ENCODE results near the gene USP8. TPM values are rescaled to one million over a fixed set of nuclear protein-coding genes. Genes with fewer than 3 reads are reported as not detected.
A peak's percentile ranks its signal among the peaks of the same experiment; 100 is the strongest.

The USP8 gene
- total and polyA plus RNA-seq, 2 donors (not counting 1 experiment from before 2014, with no cell fraction given), result 25.7 to 126 TPM

DNA sequence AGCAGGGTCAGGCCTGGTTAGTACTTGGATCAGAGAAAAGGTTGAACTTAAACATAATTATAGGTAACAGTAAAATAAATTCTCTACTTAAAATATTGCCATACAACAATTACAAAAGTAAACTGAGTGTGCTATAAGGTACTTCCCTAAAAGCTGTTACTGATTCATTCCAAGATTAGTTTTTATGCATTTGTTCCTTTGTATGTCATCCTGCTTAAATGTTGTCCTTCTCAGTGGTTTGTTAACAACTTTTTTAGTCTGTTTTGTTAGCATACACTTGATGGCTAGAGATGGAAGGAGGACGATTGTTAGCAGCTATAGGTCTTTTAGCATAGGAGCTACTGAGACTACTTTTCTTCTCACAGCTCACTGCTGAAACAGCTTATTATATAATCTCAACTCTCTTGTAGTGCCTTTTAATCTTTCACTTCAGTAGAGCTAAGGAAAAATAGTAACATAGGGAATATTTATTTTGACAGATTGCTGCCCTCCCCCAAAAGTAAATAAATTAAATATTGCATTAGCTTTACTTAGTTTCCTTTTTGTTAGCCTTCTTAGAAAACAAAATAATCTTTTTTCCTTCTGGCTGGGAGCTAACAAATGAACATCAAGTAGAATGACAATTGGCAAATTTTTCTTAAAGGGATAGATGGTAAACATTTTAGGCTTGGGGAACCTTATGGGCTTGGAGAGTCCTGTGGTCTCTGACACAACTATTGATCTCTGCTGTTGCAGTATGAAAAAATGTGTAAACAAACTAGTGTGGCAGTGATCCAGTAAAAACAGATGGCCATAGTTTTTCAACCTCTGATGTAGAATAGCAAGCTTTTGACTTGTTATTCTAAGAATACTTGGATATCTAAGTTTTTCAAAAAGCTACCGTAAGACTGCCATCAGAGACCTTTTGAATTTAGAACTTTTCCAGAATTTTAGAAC, 39.5 kb downstream of the USP8 start:
- POLR2A ChIA-PET, result interaction anchor here (0.6 kb wide), 2 partner anchors 67 to 1707 kb away, joined by 3 to 4 read pairs; no protein-coding TSS in a partner anchor
- no CpG with 5 or more reads among the region's 2 CpGs for WGBS (ENCODE audit: insufficient coverage)
- peaks cover 10 to 43% of the 10 kb centered on the region in 2 experiments for H3K36me3 ChIP-seq (replicated peaks in 1 of 2; ENCODE audit: control extremely low read depth in 1 of 2, control insufficient read depth in 1 of 2, extremely low read depth in 1 of 2, insufficient read depth in 2 of 2, low read length in 1 of 2)
- no peaks in the 10 kb centered on the region for H3K9me3 Mint-ChIP-seq (ENCODE audit: insufficient read depth)
- H2AFZ ChIP-seq (ENCODE audit: insufficient read depth, low read depth, low read length, poor library complexity, severe bottlenecking), result no peak overlapping the region
- peaks cover 3% of the 10 kb centered on the region for H3K4me1 Mint-ChIP-seq
- intact Hi-C loops (cut with micrococcal nuclease), result no loop called here
- peaks cover 17% of the 10 kb centered on the region for H3K79me2 ChIP-seq (ENCODE audit: control insufficient read depth, insufficient read depth, low read length)
- no peak overlapping the region for H3K4me3 Mint-ChIP-seq
- CTCF ChIA-PET, result interaction anchor here (0.6 to 1.2 kb wide), 3 partner anchors 38 to 107 kb away, joined by 3 to 4 read pairs (median 3); partner anchors contain the start of gene USP8
- H3K27me3 ChIP-seq (replicated peaks in 1 of 4; ENCODE audit: control extremely low read depth in 1 of 4, control insufficient read depth in 3 of 4, insufficient read depth in 4 of 4, low read length in 3 of 4), result no peaks in the 10 kb centered on the region
- no peak for ATAC-seq (ENCODE audit: low read depth)
- H4K20me1 ChIP-seq (ENCODE audit: control insufficient read depth, insufficient read depth, low read length, poor library complexity, severe bottlenecking), result no peaks in the 10 kb centered on the region
- H3K9me3 ChIP-seq (ENCODE audit: control extremely low read depth in 1 of 3, control insufficient read depth in 2 of 3, insufficient read depth in 1 of 3, low read length in 2 of 3), result no peaks in the 10 kb centered on the region
- H3K4me3 ChIP-seq (ENCODE audit: control extremely low read depth in 1 of 5, extremely low read depth in 1 of 5, insufficient read depth in 1 of 5, low read depth in 2 of 5, low read length in 4 of 5), result no peak overlapping the region
- no peak overlapping the region for H3K4me2 ChIP-seq (replicated peaks; ENCODE audit: low read depth, low read length, poor library complexity, severe bottlenecking)
- peak overlapping the region in 1 of 2 donors; percentile 28 for H3K27ac ChIP-seq (ENCODE audit: low read length in 2 of 2)
- TF ChIP-seq, protein P1, sequence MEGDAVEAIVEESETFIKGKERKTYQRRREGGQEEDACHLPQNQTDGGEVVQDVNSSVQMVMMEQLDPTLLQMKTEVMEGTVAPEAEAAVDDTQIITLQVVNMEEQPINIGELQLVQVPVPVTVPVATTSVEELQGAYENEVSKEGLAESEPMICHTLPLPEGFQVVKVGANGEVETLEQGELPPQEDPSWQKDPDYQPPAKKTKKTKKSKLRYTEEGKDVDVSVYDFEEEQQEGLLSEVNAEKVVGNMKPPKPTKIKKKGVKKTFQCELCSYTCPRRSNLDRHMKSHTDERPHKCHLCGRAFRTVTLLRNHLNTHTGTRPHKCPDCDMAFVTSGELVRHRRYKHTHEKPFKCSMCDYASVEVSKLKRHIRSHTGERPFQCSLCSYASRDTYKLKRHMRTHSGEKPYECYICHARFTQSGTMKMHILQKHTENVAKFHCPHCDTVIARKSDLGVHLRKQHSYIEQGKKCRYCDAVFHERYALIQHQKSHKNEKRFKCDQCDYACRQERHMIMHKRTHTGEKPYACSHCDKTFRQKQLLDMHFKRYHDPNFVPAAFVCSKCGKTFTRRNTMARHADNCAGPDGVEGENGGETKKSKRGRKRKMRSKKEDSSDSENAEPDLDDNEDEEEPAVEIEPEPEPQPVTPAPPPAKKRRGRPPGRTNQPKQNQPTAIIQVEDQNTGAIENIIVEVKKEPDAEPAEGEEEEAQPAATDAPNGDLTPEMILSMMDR (IDR thresholded peaks at IDR 0.05), result no peak
- TF ChIP-seq EZH2 (IDR thresholded peaks at IDR 0.05; ENCODE audit: borderline replicate concordance, insufficient read depth, low read depth, low read length, poor library complexity, severe bottlenecking), result no peak
- no peak for DNase-seq
- peaks cover 3% of the 10 kb centered on the region in 2 donors for H3K4me1 ChIP-seq (ENCODE audit: control insufficient read depth in 2 of 2, insufficient read depth in 2 of 2, low read length in 2 of 2)
- H3K27me3 Mint-ChIP-seq, result no peaks in the 10 kb centered on the region
- peak overlapping the region; percentile 37 for H3K27ac Mint-ChIP-seq
- no peak overlapping the region for H3K9ac ChIP-seq (ENCODE audit: low read length)

DNA sequence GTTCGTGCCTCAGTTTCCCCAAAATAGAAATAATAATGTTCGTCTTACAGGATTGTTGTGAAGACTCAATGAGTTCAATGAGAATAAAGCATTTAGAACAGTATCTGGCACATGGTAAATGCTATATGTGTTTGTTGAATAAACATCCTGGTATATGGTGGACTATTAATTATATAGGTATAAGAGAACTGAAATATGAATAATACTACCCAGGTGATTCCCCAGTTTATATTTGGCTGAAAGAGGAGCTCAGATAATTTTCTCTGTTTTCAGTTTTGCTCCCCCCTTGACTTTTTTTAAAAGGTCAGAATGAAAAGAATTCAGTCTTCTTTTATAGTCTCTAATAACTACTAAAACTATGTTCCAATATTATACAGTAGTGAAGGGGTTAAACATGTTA, 46.9 kb downstream of the USP8 start:
- no peaks in the 10 kb centered on the region for H3K4me1 ChIP-seq (ENCODE audit: control insufficient read depth in 2 of 2, insufficient read depth in 2 of 2, low read length in 2 of 2)
- no peak for ATAC-seq (ENCODE audit: low read depth)
- ChIA-PET CTCF (interaction anchor here (0.6 kb wide), 1 partner anchor 60 kb away, joined by 3 read pairs; no protein-coding TSS in a partner anchor), POLR2A (no interaction called here)
- no peak overlapping the region for H3K27ac Mint-ChIP-seq
- H3K4me2 ChIP-seq (replicated peaks; ENCODE audit: low read depth, low read length, poor library complexity, severe bottlenecking), result no peak overlapping the region
- H3K9ac ChIP-seq (ENCODE audit: low read length), result no peak overlapping the region
- H3K4me3 Mint-ChIP-seq, result no peak overlapping the region
- no peak overlapping the region for H3K4me3 ChIP-seq (ENCODE audit: control extremely low read depth in 1 of 5, extremely low read depth in 1 of 5, insufficient read depth in 1 of 5, low read depth in 2 of 5, low read length in 4 of 5)
- H3K9me3 Mint-ChIP-seq (ENCODE audit: insufficient read depth), result no peaks in the 10 kb centered on the region
- H3K4me1 Mint-ChIP-seq, result no peaks in the 10 kb centered on the region
- TF ChIP-seq EZH2 (IDR thresholded peaks at IDR 0.05; ENCODE audit: borderline replicate concordance, insufficient read depth, low read depth, low read length, poor library complexity, severe bottlenecking), result no peak
- TF ChIP-seq, protein P1 (IDR thresholded peaks at IDR 0.05), result no peak
- H3K79me2 ChIP-seq (ENCODE audit: control insufficient read depth, insufficient read depth, low read length), result peaks cover 14% of the 10 kb centered on the region
- no peaks in the 10 kb centered on the region for H3K9me3 ChIP-seq (ENCODE audit: control extremely low read depth in 1 of 3, control insufficient read depth in 2 of 3, insufficient read depth in 1 of 3, low read length in 2 of 3)
- peaks cover 9 to 56% of the 10 kb centered on the region in 2 experiments for H3K36me3 ChIP-seq (replicated peaks in 1 of 2; ENCODE audit: control extremely low read depth in 1 of 2, control insufficient read depth in 1 of 2, extremely low read depth in 1 of 2, insufficient read depth in 2 of 2, low read length in 1 of 2)
- intact Hi-C loops (cut with micrococcal nuclease), result no loop called here
- DNase-seq, result no peak
- no peaks in the 10 kb centered on the region for H3K27me3 Mint-ChIP-seq
- no peak overlapping the region for H2AFZ ChIP-seq (ENCODE audit: insufficient read depth, low read depth, low read length, poor library complexity, severe bottlenecking)
- WGBS (ENCODE audit: insufficient coverage), result no CpG with 5 or more reads among the region's 2 CpGs
- no peak overlapping the region for H3K27ac ChIP-seq (ENCODE audit: low read length in 2 of 2)
- H3K27me3 ChIP-seq (replicated peaks in 1 of 4; ENCODE audit: control extremely low read depth in 1 of 4, control insufficient read depth in 3 of 4, insufficient read depth in 4 of 4, low read length in 3 of 4), result no peaks in the 10 kb centered on the region
- H4K20me1 ChIP-seq (ENCODE audit: control insufficient read depth, insufficient read depth, low read length, poor library complexity, severe bottlenecking), result no peaks in the 10 kb centered on the region

Measured in B cell (primary cell).